Measurements from ENCODE around the gene MTX1. TPM values are rescaled to one million over a fixed set of nuclear protein-coding genes. Genes with fewer than 3 reads are reported as not detected.
A peak's percentile ranks its signal among the peaks of the same experiment; 100 is the strongest.

Gene MTX1
- total RNA-seq, 1 donor from 2014 or later: 23.9 TPM

DNA sequence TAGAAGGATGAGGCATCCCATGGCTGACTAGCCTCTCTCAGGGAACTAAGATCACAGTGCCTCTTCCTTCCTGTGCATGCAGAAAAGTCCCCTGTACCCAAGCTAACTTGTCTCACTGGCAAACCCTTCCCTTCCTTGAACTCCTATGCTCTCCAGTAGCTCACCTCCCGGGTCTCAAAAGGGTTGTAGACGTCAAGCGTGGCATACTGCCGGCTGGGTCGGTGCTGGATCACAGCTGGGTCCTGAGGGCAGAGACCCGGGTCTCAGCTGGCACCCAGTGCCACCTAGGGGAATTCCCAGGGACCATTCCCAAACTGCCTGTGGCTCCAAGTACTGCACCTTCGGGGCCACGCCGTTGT is 53.0 kb downstream of the MTX1 start:
- no peak for DNase-seq (ENCODE audit: low spot score in 2 of 2)
- peaks cover 32 to 57% of the 10 kb centered on the region in 2 donors for H3K36me3 ChIP-seq
- TF ChIP-seq, protein P1, sequence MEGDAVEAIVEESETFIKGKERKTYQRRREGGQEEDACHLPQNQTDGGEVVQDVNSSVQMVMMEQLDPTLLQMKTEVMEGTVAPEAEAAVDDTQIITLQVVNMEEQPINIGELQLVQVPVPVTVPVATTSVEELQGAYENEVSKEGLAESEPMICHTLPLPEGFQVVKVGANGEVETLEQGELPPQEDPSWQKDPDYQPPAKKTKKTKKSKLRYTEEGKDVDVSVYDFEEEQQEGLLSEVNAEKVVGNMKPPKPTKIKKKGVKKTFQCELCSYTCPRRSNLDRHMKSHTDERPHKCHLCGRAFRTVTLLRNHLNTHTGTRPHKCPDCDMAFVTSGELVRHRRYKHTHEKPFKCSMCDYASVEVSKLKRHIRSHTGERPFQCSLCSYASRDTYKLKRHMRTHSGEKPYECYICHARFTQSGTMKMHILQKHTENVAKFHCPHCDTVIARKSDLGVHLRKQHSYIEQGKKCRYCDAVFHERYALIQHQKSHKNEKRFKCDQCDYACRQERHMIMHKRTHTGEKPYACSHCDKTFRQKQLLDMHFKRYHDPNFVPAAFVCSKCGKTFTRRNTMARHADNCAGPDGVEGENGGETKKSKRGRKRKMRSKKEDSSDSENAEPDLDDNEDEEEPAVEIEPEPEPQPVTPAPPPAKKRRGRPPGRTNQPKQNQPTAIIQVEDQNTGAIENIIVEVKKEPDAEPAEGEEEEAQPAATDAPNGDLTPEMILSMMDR (IDR thresholded peaks at IDR 0.05): no peak
- H3K27ac ChIP-seq: peak overlapping the region; percentile 79 to 82
- intact Hi-C loops (cut with DNase I): no loop called here
- H3K9me3 ChIP-seq: no peaks in the 10 kb centered on the region
- peak overlapping the region; percentile 58 to 69 for H3K4me3 ChIP-seq
- no peaks in the 10 kb centered on the region for H3K27me3 ChIP-seq
- H3K4me1 ChIP-seq: peaks cover 7 to 13% of the 10 kb centered on the region in 2 donors

GRCh38 chr1:155261852-155262673 is 53.6 kb downstream of the MTX1 start, which contains the start of gene SCAMP3:
TSS of gene SCAMP3 (minus strand) at chr1:155262360. CDS start at chr1:155262151, 209 bp downstream.
- TF ChIP-seq, protein P1 (IDR thresholded peaks at IDR 0.05): no peak
- H3K36me3 ChIP-seq: peaks cover 37 to 62% of the 10 kb centered on the region in 2 donors
- no peaks in the 10 kb centered on the region for H3K9me3 ChIP-seq
- intact Hi-C loops (cut with DNase I): loop anchor here (1.0 kb wide), 1 partner anchor 11 kb away; the partner anchor contains the start of gene CLK2
- no peaks in the 10 kb centered on the region for H3K27me3 ChIP-seq
- peaks cover 7 to 13% of the 10 kb centered on the region in 2 donors for H3K4me1 ChIP-seq
- peak within 1 kb of the TSS; percentile 79 to 82 for H3K27ac ChIP-seq
- peak; percentile 88 to 98 for DNase-seq (ENCODE audit: low spot score in 2 of 2)
- peak within 1 kb of the TSS; percentile 58 to 69 for H3K4me3 ChIP-seq

DNA sequence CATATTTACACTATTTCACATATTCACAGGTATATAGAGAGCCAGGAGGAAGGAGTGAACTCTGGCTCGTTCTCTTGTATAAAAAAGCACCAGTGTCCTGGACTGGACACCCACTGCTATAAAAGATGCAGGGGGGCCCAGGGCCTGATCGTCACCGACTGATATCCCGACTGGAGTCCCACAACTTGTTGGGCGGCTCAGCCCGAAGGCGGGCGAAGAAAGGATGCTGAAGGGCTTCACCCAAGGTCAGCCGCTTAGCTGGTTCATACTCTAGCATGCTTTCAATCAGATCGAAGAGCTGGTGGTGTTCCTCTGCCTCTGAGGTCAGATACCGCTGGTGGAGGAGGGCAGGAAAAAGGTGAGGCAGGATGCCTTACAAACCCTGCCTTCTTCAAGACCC is 54.6 kb downstream of the MTX1 start:
- intact Hi-C loops (cut with DNase I): no loop called here
- DNase-seq (ENCODE audit: low spot score in 2 of 2): no peak
- H3K4me1 ChIP-seq: peaks cover 7 to 13% of the 10 kb centered on the region in 2 donors
- TF ChIP-seq, protein P1 (IDR thresholded peaks at IDR 0.05): no peak
- H3K27me3 ChIP-seq: no peaks in the 10 kb centered on the region
- no peak overlapping the region for H3K27ac ChIP-seq
- no peaks in the 10 kb centered on the region for H3K9me3 ChIP-seq
- peaks cover 41 to 67% of the 10 kb centered on the region in 2 donors for H3K36me3 ChIP-seq
- H3K4me3 ChIP-seq: peak overlapping the region in 1 of 2 donors; percentile 69

Other genes with a start within 250 kb of the MTX1 start
- 48.7 TPM for gene PYGO2, start 246.9 kb upstream of the MTX1 start, total RNA-seq
- gene SHC1, start 237.9 kb upstream of the MTX1 start, total RNA-seq: 211 TPM
- 40.4 TPM for gene CKS1B, start 234.0 kb upstream of the MTX1 start, total RNA-seq
- gene FLAD1, start 225.4 kb upstream of the MTX1 start, total RNA-seq: 31.2 TPM
- not detected for gene LENEP, start 215.1 kb upstream of the MTX1 start, total RNA-seq
- 83.1 TPM for gene ZBTB7B, start 205.9 kb upstream of the MTX1 start, total RNA-seq
- gene DCST2, start 174.9 kb upstream of the MTX1 start, total RNA-seq: 0.64 TPM
- not detected for gene DCST1, start 174.9 kb upstream of the MTX1 start, total RNA-seq
- 610 TPM for gene ADAM15, start 157.4 kb upstream of the MTX1 start, total RNA-seq
- gene EFNA4, start 145.0 kb upstream of the MTX1 start, total RNA-seq: 11.2 TPM
- gene EFNA3, start 129.9 kb upstream of the MTX1 start, total RNA-seq: 1.5 TPM
- 66.7 TPM for gene EFNA1, start 80.8 kb upstream of the MTX1 start, total RNA-seq
- gene SLC50A1, start 72.8 kb upstream of the MTX1 start, total RNA-seq: 9.4 TPM
- gene DPM3, start 68.2 kb upstream of the MTX1 start, total RNA-seq: 78.2 TPM
- 146 TPM for gene KRTCAP2, start 35.4 kb upstream of the MTX1 start, total RNA-seq
- gene TRIM46, start 34.8 kb upstream of the MTX1 start, total RNA-seq: not detected
- gene THBS3, start 798 bp upstream of the MTX1 start, total RNA-seq: 40.3 TPM
- 34.5 TPM for gene ENTREP3, start 46.8 kb downstream of the MTX1 start, total RNA-seq
- gene SCAMP3, start 53.7 kb downstream of the MTX1 start, total RNA-seq: 63.6 TPM
- gene CLK2, start 64.8 kb downstream of the MTX1 start, total RNA-seq: 32.1 TPM
- gene HCN3, start 68.8 kb downstream of the MTX1 start, total RNA-seq: 2.6 TPM
- gene PKLR, start 92.7 kb downstream of the MTX1 start, total RNA-seq: not detected
- gene FDPS, start 100.2 kb downstream of the MTX1 start, total RNA-seq: 51.7 TPM
- gene RUSC1, start 112.2 kb downstream of the MTX1 start, total RNA-seq: 18.4 TPM

All from ascending aorta (tissue), 2 donors.